HG03378 (cell line): ENCODE measurements around the gene PITPNM3.

Experiments
- ATAC-seq: cut with Tn5 transposase; IDR thresholded peaks from one replicate; pipeline ENCODE4 v1.9.1; 2021; ENCODE audit warnings: mild to moderate bottlenecking, moderate library complexity; ENCODE audit not compliant: unreplicated experiment

The PITPNM3 gene

GRCh38 chr17:6502871-6503509 lies 53.4 kb downstream of the PITPNM3 start:
- no peak for ATAC-seq

- no peak for ATAC-seq
Measured at GRCh38 chr17:6502142-6502541, 54.2 kb downstream of the PITPNM3 start.

GRCh38 chr17:6501359-6501758 lies 55.0 kb downstream of the PITPNM3 start:
- no peak for ATAC-seq

DNA sequence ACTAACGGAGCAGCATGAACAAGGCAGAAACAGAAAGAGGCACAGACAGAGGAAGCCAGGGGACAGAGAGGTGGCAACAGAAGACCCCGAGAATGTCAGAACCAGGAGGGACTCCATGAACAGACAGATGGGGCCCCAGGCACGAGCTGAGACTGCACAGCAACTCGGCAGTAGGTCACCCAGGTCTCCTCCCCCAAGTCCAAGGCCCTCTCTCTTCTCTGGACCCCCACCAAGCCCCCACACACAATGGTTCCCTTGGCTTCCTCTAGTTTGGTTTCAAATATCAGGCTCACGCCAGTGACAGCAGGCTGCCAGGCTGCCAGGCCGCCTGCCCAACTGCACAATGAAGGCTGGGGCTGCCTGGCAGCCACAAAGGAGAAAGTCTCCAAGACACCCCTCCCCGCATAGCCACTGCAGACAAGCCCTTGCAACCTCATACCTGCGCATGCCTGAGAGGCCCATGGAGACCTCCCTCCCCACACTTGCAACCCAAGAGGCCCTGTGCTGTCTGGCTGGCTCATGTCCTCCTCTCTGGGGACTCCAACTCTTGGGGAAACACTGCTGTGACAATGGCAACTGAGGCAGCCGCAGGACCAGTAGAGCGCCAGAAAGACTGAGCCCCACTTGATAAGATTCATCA lies 57.3 kb downstream of the PITPNM3 start:
- ATAC-seq, result no peak

DNA sequence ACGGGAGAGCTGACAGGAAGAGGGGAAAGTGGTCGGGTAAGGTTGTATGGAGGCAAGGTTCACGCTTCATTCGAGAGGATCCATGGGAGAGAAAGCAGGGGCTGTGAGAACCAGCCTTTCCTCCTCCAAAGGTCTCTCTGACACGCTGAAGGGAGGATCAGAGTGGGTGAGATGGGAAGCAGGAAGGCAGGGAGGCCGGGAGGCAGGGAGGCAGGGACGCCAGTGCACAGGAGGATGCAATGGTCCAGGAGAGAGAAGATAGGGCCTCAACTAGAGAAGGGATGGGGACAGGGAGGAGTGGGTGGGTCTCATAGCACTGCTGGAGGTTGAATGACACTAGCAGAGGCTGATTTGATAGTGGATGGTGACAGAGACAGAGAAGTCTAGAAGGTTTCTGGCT lies 58.0 kb downstream of the PITPNM3 start:
- ATAC-seq, result no peak

DNA sequence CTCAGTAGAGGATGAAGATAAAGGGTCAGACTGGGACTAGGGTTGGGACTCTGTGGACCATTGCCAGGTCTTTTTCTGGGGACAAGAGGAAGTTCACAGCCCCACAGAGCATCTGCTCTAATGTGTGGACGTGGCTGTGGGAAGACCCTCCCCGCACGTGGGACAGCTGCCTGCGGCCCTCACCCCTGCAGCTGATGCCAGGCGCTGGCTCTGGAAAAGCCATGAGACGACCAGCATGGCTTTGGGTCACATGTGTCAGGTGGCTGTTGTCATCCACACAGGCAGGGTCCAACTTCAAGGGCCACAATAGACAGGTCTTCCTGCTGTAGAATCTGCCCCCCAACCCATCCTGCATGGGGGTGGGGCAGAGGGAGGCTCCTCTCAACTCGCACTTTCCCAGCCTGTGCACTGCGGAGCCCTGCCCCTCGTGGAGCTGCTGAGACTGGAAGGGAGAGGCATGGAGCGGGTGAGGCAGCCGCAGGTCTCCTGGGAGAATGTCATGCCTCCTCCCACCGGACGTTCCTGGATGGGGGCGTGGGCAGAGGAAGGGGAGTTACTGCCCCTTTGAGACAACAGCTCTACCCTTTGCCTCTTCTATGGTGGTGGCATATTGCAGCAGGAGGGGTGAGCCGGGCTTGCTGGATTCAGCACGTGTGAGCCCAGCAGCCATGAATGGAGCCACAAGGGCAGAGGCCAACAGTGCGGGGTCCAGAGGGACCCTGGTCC lies 58.7 kb downstream of the PITPNM3 start:
- ATAC-seq, result no peak

DNA sequence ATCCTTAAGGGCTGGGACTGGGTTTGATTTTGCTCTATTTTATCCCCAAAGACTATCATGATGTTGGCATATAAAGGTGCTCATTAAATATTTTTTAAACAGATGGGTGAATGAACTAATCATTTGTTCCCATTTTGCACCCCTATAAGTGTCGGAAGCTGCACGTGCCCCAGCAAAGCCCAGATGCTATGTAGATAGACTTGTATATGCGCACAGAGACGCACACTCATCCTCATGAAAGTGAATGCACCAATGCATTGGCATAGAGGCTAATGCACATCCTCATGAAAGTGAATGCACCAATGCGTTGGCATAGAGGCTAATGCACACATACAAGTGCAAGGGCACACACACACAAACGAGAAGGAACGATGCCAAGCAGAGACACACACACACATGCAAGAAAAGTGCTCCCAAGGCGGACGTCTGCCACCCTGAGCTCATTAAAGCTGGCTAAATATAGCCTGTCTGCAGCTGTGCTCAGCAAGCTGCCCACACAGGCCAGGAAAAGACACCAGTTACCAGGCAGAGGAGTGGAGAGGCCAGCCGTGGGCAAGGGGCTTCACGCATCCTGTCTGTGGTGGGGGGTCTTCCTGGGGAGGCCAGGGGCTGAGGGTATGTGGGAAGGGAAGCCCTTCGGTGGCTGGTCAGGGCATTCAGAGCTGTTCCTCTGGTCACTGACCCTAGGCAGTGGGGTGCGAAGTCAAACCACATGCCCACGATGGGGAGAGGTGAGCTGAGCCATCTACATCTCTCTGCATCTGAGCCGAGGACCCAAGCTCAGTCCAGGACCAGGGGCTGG lies 59.5 kb downstream of the PITPNM3 start:
- no peak for ATAC-seq

- ATAC-seq, result no peak
Measured at GRCh38 chr17:6496116-6496481, 60.3 kb downstream of the PITPNM3 start.

DNA sequence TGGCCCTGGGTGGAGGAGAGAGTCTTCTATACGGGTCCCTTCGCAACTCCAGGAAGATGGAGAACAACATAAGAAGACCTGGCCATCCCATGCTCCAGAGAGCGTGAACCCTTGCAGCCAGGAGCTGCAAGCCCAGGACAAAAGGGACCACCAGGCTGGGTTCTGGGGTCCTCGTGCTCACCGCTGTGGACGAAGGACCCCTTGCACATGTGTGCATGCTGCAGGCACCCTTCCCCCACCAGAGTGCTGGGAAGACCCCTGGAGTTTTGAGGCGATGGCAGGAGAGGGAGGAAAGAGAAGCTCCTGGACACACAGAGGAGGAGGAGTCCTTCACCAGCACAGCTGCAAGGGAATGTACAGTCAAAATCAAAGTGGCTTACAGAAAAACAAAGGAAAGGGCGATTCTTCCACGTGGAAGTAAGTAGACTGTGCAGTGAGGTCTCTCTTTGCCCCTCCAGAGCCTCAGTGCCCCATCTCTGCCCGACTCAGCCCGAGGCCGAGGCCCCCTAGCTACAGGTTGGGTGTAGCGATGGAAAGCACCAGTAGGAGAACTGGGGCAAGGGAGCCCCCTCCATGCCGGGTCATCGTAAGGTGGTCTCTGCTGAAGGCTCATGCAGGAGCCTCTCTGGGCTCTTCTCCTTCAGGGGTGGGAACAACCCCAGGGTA lies 60.8 kb downstream of the PITPNM3 start:
- no peak for ATAC-seq

DNA sequence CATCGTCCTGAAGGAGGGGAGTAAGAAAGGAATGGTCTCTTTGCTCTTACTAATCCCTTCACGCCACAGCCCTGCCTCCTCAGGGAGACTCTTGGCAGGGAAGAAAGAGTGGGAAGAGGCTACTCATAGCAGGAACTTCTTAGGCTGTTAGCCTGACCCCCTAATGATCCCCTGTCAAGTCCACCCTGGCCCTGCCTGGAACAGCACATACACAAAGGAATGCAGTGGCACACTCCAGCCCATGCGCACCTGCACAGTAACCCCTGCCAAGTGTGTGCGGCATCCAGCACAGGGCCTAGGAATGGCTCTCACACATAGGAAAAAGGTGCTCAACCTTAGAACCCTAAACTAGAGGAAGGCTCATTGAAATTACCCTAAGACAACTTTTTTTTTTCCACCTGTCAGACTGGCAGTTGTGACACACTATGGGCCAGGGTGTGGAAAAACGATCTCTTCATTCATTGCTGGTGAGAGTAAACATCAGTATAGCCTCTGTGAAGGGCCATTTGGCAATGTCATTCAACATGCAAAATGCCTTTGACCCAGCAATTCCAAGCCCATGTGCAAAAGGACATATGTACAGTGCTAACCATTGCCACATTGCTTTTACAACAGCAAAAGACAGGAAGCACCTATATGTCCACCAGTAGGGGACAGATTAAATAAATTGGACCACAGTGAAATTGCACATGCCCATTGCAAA lies 62.0 kb downstream of the PITPNM3 start:
- no peak for ATAC-seq

- no peak for ATAC-seq
Measured at GRCh38 chr17:6492892-6493674, 63.3 kb downstream of the PITPNM3 start.

DNA sequence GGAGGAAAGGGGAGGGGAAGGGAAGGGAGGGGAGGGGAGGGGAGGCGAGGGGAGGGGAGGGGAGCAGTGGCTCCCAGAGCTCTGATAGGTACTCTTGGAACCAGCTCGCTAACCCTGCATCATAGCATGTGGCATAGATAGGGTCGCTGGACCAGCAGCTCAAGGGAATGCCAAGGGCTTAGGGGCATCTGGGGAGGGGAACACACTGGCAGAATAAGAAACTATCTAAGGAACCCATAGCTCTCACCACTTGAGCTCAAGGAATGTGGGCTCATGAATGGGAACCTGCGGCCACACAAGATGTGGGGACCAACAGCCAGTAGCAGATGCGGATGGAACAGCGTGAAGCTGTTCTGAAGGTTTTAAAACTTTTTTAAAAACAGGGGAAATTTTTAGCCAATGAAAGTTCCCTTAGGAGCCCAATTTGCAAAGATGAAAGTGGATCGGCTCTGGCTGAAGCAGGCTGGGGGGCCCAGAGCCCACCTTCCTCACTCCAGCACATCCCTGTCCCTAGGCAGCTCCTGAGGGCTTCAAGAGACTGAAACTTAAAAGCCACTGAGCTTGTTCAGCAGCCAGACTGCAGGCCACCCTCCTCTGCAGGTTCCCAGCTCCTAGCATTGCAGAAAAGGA lies 65.2 kb downstream of the PITPNM3 start:
- no peak for ATAC-seq

DNA sequence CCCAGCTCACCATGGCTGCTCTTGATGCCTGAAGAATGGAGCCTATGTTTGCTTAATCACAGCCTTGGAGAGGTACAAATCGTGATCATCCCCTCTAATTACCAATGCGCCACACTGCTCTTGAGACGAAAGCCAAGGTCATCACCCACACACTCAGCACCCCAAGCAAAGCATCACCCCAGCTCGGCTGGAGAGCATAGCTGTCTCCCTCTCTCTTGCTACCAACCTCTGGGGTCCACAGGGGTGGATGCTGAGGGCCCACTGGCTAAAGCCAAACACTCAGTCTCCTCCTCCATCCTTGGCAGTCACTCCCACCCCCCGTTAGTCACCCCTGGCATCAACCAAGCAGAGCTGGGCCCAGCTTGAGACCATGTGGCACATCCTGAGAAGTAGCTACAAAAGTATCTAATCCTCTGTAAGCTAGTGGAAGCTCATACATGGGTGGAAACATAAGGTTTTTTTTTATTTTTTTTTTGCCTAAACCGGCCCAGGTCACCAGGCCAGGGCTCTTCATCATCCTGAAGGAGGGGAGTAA lies 67.3 kb downstream of the PITPNM3 start:
- no peak for ATAC-seq

- ATAC-seq, result no peak
Measured at GRCh38 chr17:6488008-6488539, 68.3 kb downstream of the PITPNM3 start.

DNA sequence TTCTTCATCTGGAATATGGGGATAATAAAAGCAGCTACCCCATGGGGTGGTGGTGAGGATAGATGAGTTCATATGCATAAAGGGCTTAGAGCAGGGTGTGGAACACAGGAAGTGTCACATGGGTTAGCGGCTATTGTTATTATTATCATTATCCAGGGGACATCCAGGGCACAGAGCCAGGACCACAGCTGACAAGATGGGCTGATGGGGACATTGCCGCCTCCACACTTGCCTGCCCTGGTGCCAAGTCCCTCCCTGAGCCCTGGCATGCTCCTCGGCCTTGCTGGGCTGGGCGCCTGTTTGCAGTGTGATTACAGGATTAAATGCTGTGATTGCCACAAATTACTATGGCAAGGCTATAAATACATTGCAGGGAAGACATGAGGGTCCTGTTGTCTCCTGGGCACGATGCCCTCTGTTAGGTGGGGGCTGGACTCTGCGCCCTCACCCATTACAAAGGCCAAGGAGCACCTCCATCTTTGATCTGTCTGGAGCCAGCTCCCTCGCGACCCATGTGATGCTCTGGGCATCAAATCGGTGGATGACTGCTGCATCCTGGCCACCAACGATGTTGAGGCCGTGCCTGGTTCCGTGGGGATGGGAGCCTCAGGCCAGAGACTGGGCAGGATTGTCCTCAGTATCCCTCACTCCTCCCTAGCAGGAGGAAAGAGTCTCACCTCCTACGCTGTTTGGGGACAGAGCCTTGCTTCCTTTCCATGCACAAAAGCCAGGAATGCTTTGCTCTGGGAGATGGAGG lies 68.9 kb downstream of the PITPNM3 start:
- no peak for ATAC-seq

DNA sequence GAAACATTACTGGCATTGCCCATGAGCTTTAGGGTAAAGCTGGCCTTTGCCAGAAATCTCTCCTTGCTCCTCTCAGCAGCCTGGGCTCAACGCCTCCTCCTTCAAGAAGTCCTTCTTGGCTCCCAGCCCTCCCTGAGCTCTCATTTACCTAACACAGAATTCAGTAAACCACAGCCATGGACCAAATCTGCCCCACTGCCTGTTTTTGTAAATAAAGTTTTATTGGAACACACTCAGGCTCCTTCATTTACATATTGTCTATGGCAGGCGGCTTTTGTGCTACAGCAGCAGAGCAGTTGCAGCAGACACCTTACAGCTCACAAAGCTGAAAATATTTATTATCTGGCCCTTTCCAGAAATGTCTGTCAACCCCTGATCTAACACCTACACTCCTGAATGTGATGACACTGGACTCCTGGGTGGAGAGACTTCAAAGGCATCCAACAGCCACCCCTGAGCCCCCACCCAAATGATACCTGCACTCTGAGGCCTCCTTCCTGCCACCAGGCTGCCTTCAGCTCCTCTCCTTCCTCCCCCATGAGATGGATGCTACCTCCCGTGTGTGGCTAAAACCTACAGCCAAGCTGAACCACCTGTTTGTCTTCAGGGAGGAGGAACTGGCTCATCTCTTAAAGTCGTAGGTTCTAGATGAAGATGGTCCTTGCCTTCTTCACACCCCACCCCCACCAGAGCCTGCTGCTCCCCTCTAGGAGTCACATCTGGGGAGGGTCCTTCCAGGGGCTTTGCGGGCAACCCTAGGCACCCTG lies 70.5 kb downstream of the PITPNM3 start:
- no peak for ATAC-seq

DNA sequence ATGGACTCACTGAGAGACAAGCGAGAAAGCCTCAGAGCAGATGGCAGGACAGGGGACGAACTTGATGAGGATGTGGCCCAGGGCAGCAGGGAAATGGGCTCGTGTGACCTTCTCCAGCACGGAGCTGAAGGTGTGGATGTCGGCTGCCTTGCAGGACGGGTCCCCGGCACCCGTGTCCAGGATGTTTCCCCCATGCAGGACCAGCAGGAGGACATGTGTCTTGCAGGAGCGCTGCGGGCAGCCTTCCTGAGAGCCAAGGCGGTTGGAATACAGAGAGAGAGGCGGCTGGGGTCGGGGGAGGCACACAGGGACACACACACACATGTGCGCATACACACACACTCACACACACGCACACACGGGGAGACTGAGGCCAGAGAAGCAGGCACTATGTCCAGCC lies 72.8 kb downstream of the PITPNM3 start:
- no peak for ATAC-seq
